GM21576 (cell line): ENCODE results near the gene PHF19.
A peak's percentile ranks its signal among the peaks of the same experiment; 100 is the strongest.

ENCODE experiments used
- ATAC-seq: cut with Tn5 transposase; IDR thresholded peaks from one replicate; pipeline ENCODE4 v1.9.1; 2021; ENCODE audit warnings: mild to moderate bottlenecking, moderate library complexity; ENCODE audit not compliant: unreplicated experiment

Gene PHF19

DNA sequence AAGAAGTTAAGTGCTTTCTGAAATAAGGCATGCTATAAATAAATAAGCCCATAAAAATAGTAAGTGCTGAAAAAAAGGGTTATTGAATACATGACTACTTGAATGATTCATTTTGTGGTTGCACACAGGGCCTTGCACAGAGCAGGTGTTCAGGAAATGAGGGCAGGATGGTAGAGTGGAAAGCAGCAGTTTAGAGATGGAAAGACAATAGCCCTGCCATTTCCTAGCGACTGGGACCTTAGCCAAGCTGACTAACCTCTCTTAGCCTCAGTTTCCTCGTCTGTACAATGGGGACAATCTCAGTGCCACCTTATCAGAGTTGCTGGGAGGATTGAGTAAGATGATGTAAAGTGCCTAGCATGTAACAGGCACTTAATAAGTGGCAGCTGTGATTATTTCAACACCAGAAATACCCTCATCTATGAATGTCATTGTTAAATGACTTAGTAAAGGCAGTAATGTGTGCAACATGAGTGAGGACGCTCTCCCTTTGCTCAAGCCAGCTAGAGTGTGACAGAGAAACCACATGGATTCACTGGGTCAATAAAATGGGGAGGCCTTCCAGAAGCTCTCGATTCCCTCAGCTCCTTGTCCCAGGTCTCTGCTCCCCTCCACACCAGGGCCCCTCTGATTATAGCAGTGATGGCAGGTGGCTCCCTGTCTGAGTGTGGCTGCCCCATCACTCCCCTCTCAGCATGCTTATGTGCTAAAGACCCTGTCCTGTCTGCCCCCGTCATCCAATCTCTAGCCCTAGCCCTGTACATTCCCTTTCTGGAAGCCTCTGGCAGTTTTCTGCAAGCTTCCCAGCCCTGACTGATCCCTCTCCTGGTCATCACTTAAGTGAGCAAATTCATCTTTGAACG, 16.0 kb upstream of the PHF19 start:
- peak; percentile 57 for ATAC-seq

- peak; percentile 21 for ATAC-seq
Observed at GRCh38 chr9:120891884-120892747, 15.1 kb upstream of the PHF19 start.

GRCh38 chr9:120891245-120891883, 14.4 kb upstream of the PHF19 start:
- ATAC-seq, result no peak

DNA sequence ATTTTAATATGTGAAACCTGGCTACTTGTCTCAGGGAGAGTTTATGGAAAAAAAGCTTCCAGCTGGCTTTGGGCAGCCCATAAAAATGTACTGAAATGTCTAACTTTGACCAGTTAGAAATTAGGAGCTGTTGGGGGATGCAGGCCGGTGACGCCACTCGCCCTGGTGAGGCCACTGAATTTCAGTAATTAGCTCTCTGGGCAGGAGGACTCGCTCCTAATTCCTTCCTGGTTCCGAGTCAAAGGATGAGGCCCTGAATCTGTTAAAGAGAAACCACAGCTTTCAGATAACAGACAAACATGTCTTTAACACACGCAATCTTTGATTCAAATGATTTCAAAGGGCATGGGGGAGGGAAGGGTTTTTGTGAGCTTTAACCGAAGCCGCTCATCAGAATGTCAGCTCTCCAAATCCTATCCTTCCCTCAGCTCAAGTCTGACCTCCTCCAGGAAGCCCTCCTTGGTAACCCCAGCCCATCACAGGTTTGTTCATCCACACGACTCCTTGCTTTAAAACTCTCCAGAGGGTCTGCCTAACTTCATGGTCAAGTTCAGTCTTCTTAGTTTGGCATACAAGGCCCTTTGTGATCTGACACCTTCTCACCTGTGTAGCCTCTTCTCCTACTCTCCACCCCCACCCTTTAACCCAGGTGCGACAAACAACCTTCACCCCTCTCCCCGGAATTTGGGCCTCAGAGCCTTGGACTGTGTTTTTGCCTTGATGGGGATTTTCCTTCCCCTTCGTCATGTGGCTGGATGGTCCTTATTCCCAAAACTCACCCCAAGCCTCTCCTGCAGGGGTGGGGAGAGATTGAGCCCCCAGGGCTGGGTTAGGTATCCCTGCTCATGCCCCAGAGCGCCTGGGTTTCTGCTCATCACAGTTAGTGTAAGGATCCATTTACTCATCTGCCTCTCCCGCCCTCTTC, 13.6 kb upstream of the PHF19 start:
- ATAC-seq, result no peak

- ATAC-seq, result no peak
Observed at GRCh38 chr9:120889606-120890271, 12.8 kb upstream of the PHF19 start.

DNA sequence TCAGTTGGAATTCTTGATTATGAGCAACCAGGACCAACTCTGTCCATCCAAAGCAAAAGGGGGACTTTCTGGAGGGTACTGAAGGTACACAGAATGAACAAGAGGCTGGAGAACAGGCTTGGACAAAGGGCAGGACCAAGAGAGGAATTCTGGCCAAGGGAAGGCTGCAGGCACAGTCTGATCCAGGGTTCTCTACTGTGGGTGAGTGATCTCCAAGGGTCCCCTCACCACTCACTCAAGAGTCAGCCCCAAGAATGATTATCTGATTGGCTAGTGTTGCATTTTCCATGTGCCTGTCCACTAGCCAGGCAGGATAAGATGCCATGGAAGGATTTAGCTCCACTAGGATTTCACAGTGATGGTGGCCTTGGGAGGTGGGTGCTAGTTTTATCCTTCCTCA, 11.6 kb upstream of the PHF19 start:
- ATAC-seq, result no peak

GRCh38 chr9:120886490-120886967, 9.5 kb upstream of the PHF19 start:
- ATAC-seq, result no peak

DNA sequence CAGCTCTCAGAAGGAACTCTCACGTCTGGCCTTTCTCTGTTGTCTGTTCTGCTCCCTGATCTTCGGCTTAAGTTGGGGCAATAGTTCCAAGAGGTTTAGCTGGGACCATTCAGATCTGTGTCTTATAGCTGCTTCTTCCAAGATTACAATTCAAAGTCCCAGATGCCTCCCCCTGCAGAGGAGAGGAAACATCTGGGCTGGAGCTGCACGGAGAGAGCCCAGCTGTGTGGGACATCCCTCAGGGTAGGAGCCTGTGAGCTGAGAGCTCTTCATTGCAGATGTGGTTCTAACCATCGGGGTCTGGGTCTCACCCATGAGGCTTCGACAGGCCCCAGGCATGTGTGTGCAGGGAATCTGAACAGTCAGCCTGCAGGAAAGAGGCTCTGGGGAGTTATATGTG, 9.0 kb upstream of the PHF19 start:
- ATAC-seq, result no peak

- no peak for ATAC-seq
Observed at GRCh38 chr9:120885457-120885856, 8.5 kb upstream of the PHF19 start.

- ATAC-seq, result no peak
Observed at GRCh38 chr9:120883608-120883996, 6.6 kb upstream of the PHF19 start.

DNA sequence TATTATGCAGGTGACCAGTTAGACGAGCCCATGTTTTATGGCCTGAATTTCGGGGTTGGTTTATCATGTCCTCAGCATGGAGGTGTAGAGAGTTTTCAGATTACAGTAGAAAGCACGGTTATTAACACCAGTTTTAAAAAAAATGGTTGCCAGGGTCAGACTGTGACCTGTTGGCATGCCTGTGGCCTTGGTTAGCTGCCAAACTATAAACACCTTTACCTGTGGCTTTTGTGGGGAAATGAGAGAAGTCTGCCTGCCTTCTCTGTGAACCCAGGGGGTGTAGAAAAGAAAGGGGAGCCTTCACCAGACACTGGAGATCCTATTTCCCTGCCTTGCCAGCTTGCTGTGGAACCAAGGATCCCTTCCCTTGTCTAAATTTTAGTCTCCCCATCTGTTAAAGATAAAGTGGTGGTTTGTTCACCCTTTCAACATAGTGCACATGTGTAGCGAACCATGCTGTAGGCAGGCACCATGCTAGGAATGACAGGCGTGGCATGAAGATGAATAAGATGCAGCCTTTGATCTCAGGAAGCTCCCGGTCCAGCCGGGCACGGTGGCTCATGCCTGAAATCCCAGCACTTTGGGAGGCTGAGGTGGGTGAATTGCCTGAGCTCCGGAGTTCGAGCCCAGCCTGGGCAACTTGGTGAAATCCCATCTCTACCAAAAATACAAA, 6.1 kb upstream of the PHF19 start:
- ATAC-seq, result no peak

DNA sequence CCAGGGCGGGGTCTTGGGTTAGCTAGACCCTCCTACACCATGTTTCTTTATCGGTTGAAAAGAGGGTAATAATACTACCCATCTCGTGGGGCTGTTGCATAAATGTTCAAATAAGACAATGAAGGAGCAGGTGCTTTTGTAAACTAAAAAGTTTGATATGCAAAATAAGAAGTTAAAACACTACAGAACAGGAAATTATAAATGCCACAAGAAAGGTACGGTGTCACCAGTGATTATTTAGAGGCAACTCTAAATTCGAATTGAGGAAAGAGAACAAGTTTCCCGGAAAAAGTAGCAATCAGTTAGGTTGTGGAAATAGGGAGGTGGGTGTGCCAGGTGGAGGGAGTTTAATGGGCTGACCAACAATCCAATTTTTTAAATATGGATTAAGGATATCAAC, 2.5 kb upstream of the PHF19 start:
- no peak for ATAC-seq

GRCh38 chr9:120878188-120879130, 1.5 kb upstream of the PHF19 start:
- no peak for ATAC-seq

- peak; percentile 31 for ATAC-seq
Observed at GRCh38 chr9:120877276-120878034, 467 bp upstream of the PHF19 start.

DNA sequence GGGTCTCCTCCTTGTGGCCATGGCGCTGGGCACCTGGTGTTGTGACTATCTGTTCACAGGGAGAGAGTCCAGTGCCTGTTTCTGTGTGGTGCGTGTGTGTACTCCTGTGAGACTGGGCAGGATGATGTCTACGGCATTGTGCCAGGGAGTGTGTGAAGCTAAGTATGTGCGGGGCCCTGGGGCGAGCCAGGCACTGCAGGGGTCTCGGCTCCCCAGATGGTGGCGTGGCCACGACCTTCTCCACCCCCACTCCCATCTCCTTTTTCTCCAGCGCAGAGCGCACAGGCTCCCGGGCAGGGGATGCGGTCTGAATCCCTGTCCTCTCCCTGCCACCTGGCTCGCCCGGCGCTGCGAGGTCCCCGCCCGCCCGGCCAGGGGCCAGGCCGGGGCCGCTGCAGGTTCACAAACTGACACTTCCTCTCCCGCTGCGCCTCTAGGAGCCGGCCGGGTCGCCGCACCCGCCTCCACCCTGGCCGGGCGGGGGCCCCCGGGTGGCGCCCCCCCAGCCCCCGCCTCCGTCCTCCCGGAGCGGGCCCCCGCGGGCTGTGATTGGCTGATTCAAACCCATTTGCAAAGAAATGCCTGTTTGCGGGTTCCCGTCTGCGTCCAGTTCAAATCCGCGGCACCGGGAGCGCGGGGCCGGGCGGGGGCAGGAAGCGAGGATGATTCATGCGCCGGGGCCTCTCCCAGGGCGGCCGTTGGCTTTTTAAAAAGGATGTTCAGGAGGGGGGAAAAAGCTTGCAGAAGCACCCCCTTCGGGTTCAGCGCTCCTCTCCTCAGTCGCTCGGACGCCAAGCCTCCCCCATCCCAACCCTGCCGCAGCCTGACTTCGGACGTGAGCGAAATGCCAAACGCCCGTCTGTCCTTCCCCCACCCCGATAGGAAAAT, 790 bp downstream of the PHF19 start:
- ATAC-seq, result peak; percentile 55

DNA sequence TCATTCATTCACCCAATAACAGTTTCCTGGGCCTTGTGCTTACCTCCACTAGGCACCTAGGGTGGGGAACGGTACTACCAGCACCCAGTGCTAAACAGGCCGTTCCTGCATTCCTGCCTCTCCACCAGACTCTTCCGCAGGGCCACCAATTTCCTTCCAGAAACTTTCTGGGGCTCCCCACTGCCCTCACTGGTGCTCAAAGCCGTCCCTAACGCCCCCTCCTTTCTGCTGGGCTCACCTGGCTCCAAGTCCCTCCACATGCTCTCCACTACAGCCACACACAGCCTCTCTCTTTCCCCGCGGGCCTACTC, 1.4 kb downstream of the PHF19 start:
- no peak for ATAC-seq

DNA sequence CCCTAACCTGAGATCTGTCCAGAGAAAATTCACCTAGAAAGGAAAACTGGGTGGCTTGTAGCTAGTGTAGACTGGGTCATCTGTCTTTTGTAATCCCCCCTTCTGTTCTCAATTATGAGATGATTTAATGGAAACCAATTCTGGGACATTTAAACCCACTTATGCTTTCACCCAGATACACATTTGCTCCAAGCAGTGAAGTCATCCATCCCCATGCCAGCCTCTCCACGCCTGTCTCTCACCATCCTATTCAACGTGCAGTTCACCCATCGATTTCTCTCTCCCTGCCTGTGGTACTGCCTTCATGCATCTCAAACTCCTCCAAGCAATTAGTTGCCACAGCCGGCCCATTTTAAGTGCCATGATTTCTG, 1.8 kb downstream of the PHF19 start:
- no peak for ATAC-seq
